Tibial nerve (tissue), 4 donors: Measurements from ENCODE around the gene CCDC170. TPM values are rescaled to one million over a fixed set of nuclear protein-coding genes. Genes with fewer than 3 reads are reported as not detected.

Experiments used
- DNase-seq, 2 donors: peaks; one replicate each; pipeline ENCODE4 v3.0.0-alpha.2; 2019; ENCODE audit warnings: low spot score in 2 of 2
- H3K27ac ChIP-seq, 4 donors: fragments of 200-600 bp; sonication (generic) in 3 of 4; one replicate each; pipeline ENCODE4 v1.5.1; 2017 to 2019; ENCODE audit warnings: mild to moderate bottlenecking in 1 of 4
- H3K27me3 ChIP-seq, 2 donors: fragments of 200-600 bp; sonication (generic) in 1 of 2; one replicate each; pipeline versions ENCODE4 v1.5.1 to v1.6.0; 2017 to 2019
- H3K36me3 ChIP-seq, 3 donors: fragments of 200-600 bp; sonication (generic); one replicate each; pipeline ENCODE4 v1.5.1; 2018 to 2019
- H3K4me1 ChIP-seq, 4 donors: fragments of 200-600 bp; sonication (generic) in 3 of 4; one replicate each; pipeline ENCODE4 v1.5.1; 2017 to 2019
- H3K4me3 ChIP-seq, 4 donors: fragments of 200-600 bp; sonication (generic) in 3 of 4; one replicate each; pipeline ENCODE4 v1.5.1; 2017 to 2019; ENCODE audit warnings: mild to moderate bottlenecking in 1 of 4, moderate library complexity in 1 of 4
- H3K9me3 ChIP-seq, 4 donors: fragments of 200-600 bp; sonication (generic) in 3 of 4; one replicate each; pipeline ENCODE4 v1.5.1; 2017 to 2019
- EP300 ChIP-seq, 2 donors: sonication (generic); formaldehyde crosslinking; IDR thresholded peaks; one replicate each; pipeline ENCODE4 v1.6.1; 2017; ENCODE audit warnings: antibody characterized with exemption in 2 of 2, mild to moderate bottlenecking in 1 of 2
- POLR2A ChIP-seq, 2 donors: fragments of 450-650 bp; IDR thresholded peaks; one replicate each; pipeline ENCODE4 v1.6.1; 2017; ENCODE audit warnings: antibody characterized with exemption in 2 of 2, mild to moderate bottlenecking in 2 of 2, moderate library complexity in 2 of 2
- WGBS, 2 donors: methylation state at CpG; one replicate each; pipeline ENCODE4 v1.1.5; 2018; 5-methylcytosine and 5-hydroxymethylcytosine counted together
- total RNA-seq, 4 donors: library from RNA; depleted of rRNA; stranded (reverse); fragments of >200 nt; gene quantifications; one replicate each; pipeline ENCODE4 v1.1.0, GENCODE V29; 2016
- TF ChIP-seq, protein P1 (sequence below), 5 experiments: fragments of 200-600 bp in 3 of 5; fragments of 450-650 bp in 2 of 5; sonication (generic) in 3 of 5; IDR thresholded peaks; one replicate each; pipeline ENCODE4 v1.5.1; 2016 to 2019; ENCODE audit warnings: antibody characterized with exemption in 5 of 5, mild to moderate bottlenecking in 3 of 5, moderate library complexity in 2 of 5

The CCDC170 gene
- total RNA-seq, 4 donors from 2014 or later = 0.66 to 3.3 (median 1.4) TPM

DNA sequence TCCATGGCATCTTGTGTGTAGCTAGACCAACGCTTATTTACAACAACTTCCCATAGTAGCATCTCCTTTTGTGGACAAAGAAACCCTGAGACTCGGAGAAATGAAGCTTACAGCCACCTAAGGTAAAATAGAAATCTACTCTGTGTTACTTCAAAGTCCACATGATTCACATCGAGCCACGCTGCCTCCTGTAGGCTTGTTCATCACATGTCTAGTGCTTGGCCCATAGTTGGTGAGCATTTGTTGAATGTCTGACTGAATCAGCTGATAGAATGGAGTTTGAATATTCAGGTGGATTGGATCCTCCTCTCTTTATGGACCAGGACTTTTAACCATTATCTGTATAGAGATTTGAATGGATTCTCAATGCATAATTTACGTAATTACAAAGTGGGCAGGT is 130.7 kb downstream of the CCDC170 start:
- Histone ChIP-seq H3K27ac (no peak overlapping the region), H3K4me3 (no peak overlapping the region), H3K36me3 (no peaks in the 10 kb centered on the region), H3K27me3 (no peaks in the 10 kb centered on the region), H3K4me1 (peaks cover 0 to 10% (median 0%) of the 10 kb centered on the region in 4 donors), H3K9me3 (no peaks in the 10 kb centered on the region)
- WGBS, 2 donors = 88 to 89% methylated on average over 5 of the region's 5 CpGs
- TF ChIP-seq POLR2A (IDR thresholded peaks at IDR 0.05) (no peak), EP300 (IDR thresholded peaks at IDR 0.05) (no peak)
- TF ChIP-seq, protein P1, sequence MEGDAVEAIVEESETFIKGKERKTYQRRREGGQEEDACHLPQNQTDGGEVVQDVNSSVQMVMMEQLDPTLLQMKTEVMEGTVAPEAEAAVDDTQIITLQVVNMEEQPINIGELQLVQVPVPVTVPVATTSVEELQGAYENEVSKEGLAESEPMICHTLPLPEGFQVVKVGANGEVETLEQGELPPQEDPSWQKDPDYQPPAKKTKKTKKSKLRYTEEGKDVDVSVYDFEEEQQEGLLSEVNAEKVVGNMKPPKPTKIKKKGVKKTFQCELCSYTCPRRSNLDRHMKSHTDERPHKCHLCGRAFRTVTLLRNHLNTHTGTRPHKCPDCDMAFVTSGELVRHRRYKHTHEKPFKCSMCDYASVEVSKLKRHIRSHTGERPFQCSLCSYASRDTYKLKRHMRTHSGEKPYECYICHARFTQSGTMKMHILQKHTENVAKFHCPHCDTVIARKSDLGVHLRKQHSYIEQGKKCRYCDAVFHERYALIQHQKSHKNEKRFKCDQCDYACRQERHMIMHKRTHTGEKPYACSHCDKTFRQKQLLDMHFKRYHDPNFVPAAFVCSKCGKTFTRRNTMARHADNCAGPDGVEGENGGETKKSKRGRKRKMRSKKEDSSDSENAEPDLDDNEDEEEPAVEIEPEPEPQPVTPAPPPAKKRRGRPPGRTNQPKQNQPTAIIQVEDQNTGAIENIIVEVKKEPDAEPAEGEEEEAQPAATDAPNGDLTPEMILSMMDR (IDR thresholded peaks at IDR 0.05) = no peak
- no peak for DNase-seq

DNA sequence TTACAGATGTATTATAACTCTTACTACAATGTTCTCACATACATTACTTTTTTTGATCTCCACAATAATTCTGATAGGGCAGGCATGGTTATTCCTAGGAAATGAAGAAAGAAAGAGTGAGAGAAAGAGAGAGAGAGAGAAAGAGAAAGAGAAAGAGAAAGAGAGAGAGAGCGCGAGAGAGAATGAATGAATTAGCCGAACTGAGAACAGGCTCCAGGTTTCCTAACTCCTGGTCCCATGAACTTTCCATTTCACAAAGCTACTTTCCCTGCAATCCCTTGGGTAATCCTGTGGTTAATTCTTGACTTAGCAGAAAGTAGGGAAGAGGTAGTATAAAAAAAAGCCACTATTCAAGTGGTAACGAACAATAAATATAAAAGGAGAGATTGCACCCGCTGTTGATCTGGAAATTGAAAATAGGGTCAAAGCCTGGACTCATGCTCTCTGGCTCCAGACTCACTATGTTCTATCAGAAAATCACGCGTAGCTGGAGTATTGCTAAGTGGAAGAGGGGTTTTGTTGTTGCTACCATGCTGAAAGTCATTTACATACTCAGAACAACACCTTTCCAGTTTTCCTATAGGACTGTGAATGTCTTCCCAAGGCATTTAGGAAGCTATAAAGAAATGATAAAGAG is 131.2 kb downstream of the CCDC170 start:
- Histone ChIP-seq H3K4me3 (no peak overlapping the region), H3K4me1 (peaks cover 0 to 10% (median 0%) of the 10 kb centered on the region in 4 donors), H3K27ac (no peak overlapping the region), H3K36me3 (no peaks in the 10 kb centered on the region), H3K27me3 (no peaks in the 10 kb centered on the region), H3K9me3 (no peaks in the 10 kb centered on the region)
- TF ChIP-seq EP300 (IDR thresholded peaks at IDR 0.05) (no peak), POLR2A (IDR thresholded peaks at IDR 0.05) (no peak)
- TF ChIP-seq, protein P1 (IDR thresholded peaks at IDR 0.05) = no peak
- WGBS, 2 donors = 88 to 89% methylated on average over 7 of the region's 7 CpGs
- no peak for DNase-seq

DNA sequence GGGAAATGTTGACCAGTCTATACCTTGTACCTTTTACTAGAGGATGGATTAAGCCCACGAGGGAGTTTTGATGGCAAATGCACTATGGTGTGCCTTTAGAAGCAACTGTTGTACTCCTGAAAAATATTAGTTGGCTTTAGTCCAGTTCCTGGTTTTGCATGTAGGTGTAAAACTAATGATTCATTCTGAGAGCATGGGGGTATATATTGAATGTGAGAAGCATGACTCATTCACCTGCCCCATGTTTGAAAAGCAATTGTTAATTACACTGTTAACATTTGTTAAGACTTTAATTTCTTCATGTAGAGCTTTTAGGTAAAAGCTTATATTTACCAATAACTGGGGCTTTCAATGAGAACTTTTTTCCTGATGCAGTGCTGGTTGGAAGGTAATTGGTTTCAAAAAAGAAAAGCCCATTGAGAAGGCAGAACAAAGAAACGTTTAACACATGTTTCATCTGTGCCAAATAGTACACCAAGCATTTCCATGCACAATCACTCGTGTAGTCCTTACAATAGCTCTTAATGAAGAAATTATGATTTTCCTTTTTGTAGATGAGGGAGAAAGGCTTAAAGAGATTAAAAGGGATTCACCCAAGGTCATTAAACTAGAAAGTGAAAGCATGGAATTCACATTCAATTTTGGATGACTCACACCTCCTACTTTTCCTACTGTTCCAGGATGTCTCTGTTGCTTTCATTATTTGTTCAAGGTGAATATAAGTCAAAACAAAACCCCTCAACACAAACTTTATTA is 134.1 kb downstream of the CCDC170 start:
- peaks cover 0 to 26% (median 0%) of the 10 kb centered on the region in 4 donors for H3K4me1 ChIP-seq
- no peaks in the 10 kb centered on the region for H3K9me3 ChIP-seq
- no peak for DNase-seq
- H3K36me3 ChIP-seq = no peaks in the 10 kb centered on the region
- 46 to 47% methylated on average over 3 of the region's 3 CpGs for WGBS, 2 donors
- H3K27me3 ChIP-seq = no peaks in the 10 kb centered on the region
- H3K27ac ChIP-seq = no peak overlapping the region
- TF ChIP-seq POLR2A (IDR thresholded peaks at IDR 0.05) (no peak), EP300 (IDR thresholded peaks at IDR 0.05) (no peak)
- H3K4me3 ChIP-seq = no peak overlapping the region

DNA sequence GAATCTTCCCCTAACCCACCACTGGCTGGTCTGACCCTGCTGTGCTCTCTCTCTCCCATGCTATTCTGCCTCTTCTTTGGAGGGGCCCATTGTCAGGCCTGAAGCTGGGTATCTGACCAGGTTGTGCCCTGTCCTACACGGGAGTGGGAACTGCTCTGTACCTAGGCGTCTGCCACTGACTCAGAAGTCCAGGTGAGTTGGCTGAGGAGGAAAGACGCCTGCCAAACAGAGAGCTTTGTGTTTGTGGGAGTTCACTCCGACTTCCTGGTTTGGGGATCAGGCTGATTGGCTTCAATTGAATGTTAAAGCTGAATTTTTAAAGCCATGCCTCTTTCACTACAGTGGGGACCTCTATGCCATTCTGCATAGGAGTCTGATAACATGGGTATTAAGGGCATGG is 136.0 kb downstream of the CCDC170 start:
- Histone ChIP-seq H3K36me3 (no peaks in the 10 kb centered on the region), H3K4me3 (no peak overlapping the region), H3K4me1 (peaks cover 0 to 26% (median 0%) of the 10 kb centered on the region in 4 donors), H3K9me3 (no peaks in the 10 kb centered on the region), H3K27ac (no peak overlapping the region), H3K27me3 (no peaks in the 10 kb centered on the region)
- TF ChIP-seq POLR2A (IDR thresholded peaks at IDR 0.05) (no peak), EP300 (IDR thresholded peaks at IDR 0.05) (no peak)
- TF ChIP-seq, protein P1 (IDR thresholded peaks at IDR 0.05) = no peak
- WGBS, 2 donors = 83 to 85% methylated on average over 4 of the region's 4 CpGs
- no peak for DNase-seq

DNA sequence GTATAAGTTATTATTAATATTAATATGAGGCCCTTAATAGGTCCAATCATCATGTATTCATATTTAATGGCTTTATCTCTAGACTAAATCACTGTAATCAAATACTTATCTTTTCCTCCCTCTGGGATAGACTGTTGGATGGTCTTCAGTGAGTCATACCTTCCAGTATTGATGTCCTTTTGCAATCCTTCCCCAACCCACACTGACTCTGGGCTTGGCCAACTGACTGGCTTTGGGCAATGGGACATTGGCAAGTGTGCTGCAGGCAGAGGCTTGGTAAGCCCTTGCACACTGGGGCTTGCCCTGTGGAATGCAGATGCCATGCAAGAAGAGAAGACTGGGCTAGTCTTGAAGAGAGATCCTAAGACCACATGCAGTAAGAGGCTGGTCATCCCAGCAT is 136.6 kb downstream of the CCDC170 start:
- no peaks in the 10 kb centered on the region for H3K9me3 ChIP-seq
- H3K27me3 ChIP-seq = no peaks in the 10 kb centered on the region
- no peak overlapping the region for H3K27ac ChIP-seq
- TF ChIP-seq POLR2A (IDR thresholded peaks at IDR 0.05) = no peak
- TF ChIP-seq, protein P1 (IDR thresholded peaks at IDR 0.05) = no peak
- no peak for TF ChIP-seq EP300 (IDR thresholded peaks at IDR 0.05)
- H3K4me1 ChIP-seq = peaks cover 0 to 26% (median 0%) of the 10 kb centered on the region in 4 donors
- H3K4me3 ChIP-seq = no peak overlapping the region
- no peaks in the 10 kb centered on the region for H3K36me3 ChIP-seq
- no peak for DNase-seq
